HG03095 (cell line): ENCODE data around the gene MID1.

Experiments used
- ATAC-seq: cut with Tn5 transposase; IDR thresholded peaks from one replicate; pipeline ENCODE4 v1.9.1; 2021; ENCODE audit warnings: moderate library complexity; ENCODE audit not compliant: unreplicated experiment

MID1 gene, protein sequence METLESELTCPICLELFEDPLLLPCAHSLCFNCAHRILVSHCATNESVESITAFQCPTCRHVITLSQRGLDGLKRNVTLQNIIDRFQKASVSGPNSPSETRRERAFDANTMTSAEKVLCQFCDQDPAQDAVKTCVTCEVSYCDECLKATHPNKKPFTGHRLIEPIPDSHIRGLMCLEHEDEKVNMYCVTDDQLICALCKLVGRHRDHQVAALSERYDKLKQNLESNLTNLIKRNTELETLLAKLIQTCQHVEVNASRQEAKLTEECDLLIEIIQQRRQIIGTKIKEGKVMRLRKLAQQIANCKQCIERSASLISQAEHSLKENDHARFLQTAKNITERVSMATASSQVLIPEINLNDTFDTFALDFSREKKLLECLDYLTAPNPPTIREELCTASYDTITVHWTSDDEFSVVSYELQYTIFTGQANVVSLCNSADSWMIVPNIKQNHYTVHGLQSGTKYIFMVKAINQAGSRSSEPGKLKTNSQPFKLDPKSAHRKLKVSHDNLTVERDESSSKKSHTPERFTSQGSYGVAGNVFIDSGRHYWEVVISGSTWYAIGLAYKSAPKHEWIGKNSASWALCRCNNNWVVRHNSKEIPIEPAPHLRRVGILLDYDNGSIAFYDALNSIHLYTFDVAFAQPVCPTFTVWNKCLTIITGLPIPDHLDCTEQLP

GRCh38 chrX:10620121-10620699 lies at the start of gene MID1:
Gene MID1 (minus strand): TSS chrX:10620585. CDS start chrX:10567547, 53,038 bp downstream.
- no peak for ATAC-seq

DNA sequence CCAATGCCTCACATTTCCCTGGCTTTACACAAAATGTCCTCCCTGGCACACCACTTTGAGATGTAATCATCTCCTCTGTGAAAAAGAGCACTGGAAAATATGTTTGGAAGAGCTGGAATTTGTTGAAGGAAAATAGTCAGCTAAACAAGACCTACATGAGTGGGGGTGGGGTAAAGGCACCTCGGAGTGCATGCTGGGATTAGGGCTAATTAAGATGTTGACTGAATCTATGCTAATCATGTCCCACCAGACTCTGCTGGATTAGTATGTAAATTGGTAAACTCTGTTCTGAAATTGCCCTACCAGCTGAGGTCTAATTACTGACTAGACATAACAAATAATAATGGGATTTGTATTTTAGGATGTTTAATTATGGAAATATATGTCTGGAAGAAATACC lies 46.8 kb upstream of the MID1 start:
- no peak for ATAC-seq

- no peak for ATAC-seq
These were observed 45.7 kb upstream of the MID1 start for GRCh38 chrX:10666102-10666501.

- ATAC-seq, result no peak
These were observed 45.3 kb upstream of the MID1 start for GRCh38 chrX:10665681-10666080.

DNA sequence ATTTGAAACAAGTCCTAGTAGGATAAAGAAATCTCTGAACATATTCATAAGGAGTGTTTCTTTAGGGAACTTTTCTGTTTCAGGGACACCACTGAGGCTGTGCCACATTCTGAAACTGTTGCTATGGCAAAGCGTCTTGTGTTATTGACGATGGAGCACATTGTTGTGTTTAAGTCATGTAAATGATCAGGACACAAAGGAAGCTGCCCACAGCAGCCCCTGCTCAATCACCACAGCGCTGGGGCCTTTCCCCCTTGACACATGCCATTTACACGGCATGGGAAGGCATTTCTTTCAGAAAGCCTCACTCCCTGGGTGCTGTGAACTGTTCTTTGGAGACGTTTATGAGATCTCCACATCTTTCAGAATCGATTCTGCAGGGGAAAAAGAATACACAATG lies 39.8 kb upstream of the MID1 start:
- no peak for ATAC-seq

DNA sequence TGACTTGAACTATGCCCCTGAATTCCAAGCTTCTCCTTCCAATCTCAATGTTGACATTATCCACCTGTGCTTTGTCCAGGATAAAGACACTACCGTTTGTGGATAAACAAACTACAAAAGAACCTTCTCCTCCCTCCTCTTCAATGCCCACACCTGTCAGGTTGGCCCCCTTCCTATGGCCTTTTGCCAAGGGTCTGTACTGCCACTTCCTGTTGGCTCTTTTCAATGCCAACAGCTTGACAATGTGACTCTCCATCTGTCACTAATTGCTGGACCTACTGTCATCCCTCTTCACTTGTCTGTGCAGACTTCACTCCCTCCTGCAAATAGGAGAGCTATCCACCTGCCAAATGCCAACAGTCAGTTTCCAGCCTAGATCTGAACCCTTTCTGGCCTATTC lies 35.8 kb upstream of the MID1 start:
- ATAC-seq, result no peak

DNA sequence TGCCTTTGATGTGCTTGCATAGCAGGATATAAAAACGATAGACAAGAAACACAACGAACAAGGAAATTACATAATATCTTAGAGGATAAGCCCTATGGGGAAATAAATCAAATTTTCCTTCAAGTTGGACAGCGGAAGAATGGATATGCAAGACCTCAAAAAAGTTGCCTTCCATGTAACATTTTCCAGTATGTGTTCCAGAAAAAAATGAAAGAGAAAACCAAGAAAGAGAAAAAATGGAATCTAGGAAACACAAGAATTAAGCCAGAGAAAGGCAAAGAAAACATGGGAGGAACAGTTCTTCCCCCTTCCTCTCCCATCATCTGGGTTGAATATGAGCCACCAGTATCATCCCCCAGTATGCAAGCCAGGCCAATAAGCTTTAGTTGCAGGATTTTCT lies 34.6 kb upstream of the MID1 start:
- no peak for ATAC-seq

- no peak for ATAC-seq
These were observed 32.9 kb upstream of the MID1 start for GRCh38 chrX:10653302-10653701.

- ATAC-seq, result no peak
These were observed 28.9 kb upstream of the MID1 start for GRCh38 chrX:10649265-10649664.

DNA sequence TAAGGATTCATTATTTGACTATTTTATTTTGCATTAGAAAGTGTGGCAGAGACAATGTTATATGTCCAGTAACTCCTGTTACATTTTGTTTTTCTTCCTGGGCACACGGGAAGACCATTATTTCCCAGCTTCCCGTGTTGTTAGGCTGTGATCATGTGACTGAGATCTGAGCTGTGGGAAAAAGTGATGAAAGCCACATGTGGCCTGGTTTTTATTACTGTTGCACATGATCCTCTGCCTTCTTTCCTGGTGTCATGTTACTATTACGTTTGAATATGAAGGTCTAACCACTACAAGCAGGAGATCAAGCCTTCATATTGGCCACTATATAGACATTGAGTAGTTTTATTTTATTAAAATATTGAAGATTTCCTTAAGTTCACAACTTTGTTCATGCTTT lies 28.2 kb upstream of the MID1 start:
- no peak for ATAC-seq

DNA sequence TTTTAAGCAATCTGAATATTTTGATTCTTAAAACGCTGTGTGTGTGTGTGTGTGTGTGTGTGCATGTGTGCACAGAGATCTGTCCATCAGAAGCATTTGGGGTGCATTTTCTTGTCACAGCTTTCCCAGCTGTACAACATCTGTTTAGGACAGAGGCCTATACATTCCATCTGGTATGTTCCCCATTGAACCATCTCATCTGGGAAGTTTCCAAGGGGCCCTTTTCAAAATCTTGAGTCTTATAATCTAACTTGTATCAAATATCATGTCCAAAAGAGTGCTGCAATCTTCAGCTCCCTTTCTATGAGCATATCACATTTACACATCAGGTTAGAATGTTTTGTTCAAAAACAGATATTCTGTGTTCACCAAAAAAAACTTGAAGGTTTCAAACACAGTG lies 16.5 kb upstream of the MID1 start:
- no peak for ATAC-seq

DNA sequence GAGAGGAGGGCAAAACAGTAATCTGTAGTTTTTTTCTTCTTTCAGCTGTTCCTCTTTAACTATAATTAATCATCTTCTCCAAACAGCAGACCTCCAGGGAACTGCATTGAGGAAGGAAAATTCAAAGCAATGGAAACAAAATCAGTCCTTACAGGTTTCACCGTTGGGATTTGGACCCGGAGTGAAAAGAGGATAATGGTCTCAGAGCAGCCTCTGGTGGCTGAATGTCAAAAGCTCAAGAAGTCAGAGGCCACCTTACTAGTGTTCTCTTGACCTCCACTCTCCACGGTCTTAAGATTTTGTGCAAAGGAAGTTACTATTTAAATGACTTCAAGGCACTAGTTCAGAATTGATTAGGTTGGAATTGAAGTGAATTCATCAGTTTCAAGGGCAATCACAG lies 16.0 kb upstream of the MID1 start:
- no peak for ATAC-seq

DNA sequence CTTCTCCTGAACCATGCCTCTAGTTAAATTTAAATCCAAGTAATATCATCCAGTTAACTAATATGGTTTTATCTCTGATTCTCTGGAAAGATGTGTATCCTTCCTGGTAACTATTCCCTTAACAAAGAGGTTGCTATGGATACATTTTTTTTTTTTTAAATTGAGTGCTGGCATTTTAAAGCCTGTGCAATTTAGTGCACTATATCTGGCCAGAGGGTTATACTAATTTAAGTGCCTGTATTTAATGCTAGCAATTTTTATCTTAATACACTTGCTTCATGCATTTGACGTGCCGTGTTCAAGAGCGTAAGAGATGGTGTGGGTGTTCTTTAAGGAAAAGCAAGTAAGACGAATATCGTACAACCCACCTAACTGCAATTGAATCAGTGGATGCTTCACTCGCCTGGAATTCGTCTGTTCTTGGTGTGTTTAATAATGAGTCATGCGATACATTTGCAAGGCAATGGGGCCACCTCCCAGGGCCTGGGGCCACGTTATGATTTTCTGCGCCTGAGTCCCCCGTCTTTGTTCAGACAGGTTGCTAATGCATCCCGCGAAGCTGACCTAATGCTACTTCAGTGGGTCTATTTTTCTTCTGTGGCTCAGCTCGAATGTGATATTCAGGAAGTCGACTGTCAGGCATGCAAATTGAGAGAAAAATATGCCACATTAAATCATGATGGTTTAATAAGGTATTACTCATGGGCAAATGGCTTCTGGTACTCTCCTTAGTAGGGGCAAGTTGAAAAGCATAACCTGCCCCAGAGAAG lies 14.2 kb upstream of the MID1 start:
- no peak for ATAC-seq

GRCh38 chrX:10633722-10634121 lies 13.3 kb upstream of the MID1 start:
- no peak for ATAC-seq

DNA sequence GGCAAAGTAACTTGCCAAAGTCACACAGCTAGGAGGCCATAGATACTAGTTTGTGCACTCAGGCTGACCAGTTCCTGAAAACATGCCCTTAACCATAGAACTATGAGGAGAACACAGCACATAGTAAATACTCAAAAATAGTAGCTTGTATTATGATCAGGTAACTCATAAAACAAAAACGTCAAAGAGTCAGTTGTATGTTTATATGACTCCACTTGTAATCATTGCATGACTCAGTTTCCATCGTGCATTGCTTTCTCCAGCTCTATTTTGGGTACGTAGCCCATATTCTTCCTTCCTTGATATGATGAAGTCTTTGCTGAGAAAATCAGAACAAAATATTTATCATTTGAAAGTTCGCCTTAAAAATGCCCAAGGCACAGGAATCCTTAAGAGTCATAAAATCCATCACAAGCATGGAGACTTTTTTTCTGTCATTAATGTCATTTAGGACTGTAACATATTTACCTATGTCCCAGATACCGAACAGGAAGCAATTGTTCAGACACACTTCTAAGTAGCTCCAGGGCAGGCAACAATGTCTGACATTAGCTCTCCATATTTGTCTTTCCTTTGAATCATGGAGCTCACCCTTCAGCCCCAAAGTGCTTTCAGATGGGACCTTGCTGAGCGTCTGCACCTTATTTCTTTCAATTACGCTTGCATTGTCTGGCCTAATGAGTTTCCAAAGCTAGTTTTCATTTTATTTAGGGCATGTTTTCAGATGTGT lies 11.2 kb upstream of the MID1 start:
- ATAC-seq, result no peak

GRCh38 chrX:10630320-10630719 lies 9.9 kb upstream of the MID1 start:
- ATAC-seq, result no peak

GRCh38 chrX:10629905-10630304 lies 9.5 kb upstream of the MID1 start:
- no peak for ATAC-seq

DNA sequence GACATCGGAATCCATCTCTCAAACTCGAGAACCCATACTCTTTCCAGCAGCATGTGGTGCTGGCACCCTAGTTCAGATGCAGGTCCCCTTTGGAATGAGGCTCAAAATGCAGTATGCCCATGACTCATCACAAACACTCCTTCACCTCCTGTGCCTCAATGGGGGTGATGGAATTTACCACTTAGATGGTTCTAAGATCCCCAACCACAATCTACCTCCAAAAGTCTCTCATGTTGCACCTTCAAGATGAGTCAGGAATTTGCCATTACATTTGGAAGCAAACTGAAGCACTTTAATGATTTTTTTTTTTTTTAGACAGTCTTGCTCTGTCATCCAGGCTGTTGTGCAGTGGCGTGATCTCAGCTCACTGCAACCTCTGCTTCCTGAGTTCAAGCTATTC lies 8.5 kb upstream of the MID1 start:
- no peak for ATAC-seq

DNA sequence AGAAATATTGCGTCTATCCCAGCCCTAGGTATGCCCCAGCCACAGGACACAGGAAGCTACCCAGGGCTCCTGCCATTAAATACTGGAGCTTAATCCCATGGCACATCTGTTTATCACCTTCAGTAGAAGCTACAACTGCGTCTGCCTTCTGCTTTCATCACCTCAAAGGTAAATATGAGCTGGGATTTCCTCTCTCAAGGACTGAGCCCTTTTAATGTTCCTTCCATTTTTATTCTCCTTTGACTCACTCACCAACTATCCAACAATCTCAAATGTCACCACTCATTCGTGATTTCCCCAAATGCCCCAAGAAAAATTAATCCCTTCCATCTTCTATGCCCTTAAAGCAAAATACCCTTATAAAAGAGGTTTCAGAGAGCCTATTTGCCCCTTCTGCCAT lies 1.8 kb upstream of the MID1 start:
- ATAC-seq, result no peak

GRCh38 chrX:10619425-10620046 lies 849 bp downstream of the MID1 start:
- no peak for ATAC-seq
